ENCODE measurements around the gene EPM2A.
"Not testable (repeated sequence)": the region's sequence is repeated elsewhere in the genome, so short reads cannot be mapped to it uniquely, and the experiment has no call there.

Gene EPM2A

DNA sequence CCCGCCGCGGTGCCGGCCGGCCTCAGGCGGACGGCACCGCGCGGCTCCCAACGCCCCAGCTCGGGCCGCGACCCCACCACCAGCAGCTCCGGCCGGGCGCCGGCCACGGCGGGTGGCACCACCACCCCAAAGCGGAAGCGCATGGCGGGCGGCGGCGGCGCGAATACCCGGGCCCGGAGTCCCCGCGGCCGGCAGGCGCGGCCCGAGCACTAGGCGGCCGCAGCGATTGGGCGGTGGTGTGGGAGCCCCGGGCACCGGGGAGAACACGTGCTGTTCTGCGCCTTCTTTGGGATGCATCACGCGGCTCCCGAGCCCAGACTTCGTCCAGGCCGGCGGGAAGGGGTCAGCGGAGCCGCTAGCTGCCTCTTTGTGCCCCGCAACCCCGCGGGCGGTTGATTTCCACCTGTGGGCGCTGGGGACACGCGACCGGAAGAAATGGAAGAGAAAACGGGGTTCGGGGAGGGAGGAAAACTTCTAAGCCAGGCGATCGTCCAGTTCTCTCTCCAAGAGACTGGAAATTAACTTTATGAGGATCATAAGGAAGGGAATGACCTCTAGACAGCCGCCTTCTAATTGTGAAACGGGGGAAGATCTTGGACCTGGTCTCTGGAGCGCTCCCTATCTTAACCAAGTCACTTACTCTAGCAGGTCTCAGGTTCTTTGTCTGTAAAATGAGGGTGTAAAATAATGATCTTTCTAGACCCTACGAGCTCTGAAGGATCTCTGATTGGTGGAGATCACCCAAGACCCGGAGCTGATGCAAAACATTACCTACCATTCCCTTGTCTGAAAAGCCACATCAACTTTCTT is at the start of gene EPM2A:
Gene EPM2A (minus strand): TSS at position 165 of the 810 bp plus-strand sequence. CDS start 22 bp downstream, at position 143.
- in situ Hi-C loops (cut with MboI; ENCODE audit: low sequenced_read_pairs) = no loop called here

DNA sequence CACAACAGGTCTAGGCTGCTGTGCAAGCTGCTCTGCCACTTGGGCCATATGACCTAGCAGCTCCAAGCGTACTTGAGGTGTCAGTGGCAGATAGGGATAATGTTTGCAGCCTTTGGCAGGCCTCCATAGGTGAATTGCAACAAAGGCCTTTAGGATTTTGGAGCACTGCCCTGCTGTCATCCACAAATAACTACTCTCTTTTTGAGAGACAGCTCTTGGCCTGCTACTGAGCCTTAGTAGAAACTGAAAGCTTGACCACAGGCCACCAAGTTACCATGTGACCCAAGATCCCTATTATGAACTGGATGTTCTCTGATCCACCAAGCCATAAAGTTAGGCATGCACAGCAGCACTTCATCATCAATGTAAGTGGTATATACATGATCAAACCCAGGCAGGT is 49.4 kb upstream of the EPM2A start:
- in situ Hi-C loops (cut with MboI; ENCODE audit: low sequenced_read_pairs) = no loop called here

GRCh38 chr6:145783796-145784195 is 48.5 kb upstream of the EPM2A start:
- in situ Hi-C loops (cut with MboI; ENCODE audit: low sequenced_read_pairs) = no loop called here

- in situ Hi-C loops (cut with MboI; ENCODE audit: low sequenced_read_pairs) = no loop called here
These were observed 37.5 kb upstream of the EPM2A start for GRCh38 chr6:145772846-145773245.

DNA sequence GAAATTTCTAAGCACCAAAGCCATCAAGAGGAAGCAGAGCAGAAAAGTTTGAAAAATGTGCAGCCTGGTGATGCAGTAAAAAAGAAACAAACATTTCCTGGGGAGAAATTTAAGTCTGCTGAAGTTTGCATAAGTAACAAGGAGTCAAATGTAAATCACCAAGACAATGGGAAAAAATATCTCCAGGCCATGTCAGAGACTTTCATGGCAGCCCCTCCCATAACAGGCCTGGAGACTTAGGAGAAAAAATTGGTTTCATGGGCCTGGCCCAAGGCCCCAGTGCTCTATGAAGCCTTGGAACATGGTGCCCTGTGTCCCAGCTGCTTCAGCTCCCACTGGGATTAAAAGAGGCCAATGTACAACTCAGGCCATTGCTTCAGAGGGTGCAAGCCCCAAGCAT is 30.1 kb upstream of the EPM2A start:
- in situ Hi-C loops (cut with MboI; ENCODE audit: low sequenced_read_pairs) = no loop called here

DNA sequence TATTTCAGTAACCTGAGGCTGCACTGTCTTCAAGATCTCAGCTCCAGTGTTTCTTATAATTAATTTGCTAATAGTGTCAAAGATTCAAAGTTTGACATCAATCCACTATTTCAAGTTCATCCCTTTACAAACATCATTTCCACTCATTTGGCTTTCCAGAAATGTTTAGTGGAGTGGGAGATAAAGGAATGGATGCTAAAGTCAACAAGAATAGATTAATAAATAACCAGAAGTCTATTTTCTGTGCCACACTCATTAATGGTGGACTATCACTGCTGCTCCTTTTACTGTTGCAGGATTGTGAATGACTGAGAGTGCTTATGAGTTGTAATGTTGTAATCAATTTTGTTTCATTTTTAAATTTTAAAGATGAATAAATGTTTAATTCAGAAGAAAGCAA is 28.4 kb upstream of the EPM2A start:
- in situ Hi-C loops (cut with MboI; ENCODE audit: low sequenced_read_pairs) = no loop called here

DNA sequence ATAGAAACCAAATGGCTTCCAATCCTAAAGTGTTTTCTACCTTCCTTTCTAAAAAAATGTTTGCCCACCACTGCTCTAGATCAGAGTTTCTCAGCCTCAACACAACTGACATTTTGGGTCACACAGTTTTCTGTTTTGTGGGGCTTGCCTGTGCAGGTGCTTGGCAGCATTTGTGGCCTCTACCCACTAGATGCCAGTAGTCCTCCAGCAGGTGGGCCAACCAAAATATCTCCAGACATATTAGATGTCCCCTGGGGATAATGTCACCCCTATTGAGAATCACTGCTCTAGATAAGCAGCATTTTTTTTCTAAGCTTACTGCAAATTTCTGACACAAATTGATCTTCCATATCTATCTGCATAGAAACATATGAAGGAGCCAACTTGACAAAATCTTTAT is 26.3 kb upstream of the EPM2A start:
- in situ Hi-C loops (cut with MboI; ENCODE audit: low sequenced_read_pairs) = no loop called here

- in situ Hi-C loops (cut with MboI; ENCODE audit: low sequenced_read_pairs) = no loop called here
These were observed 22.8 kb upstream of the EPM2A start for GRCh38 chr6:145758113-145758512.

- in situ Hi-C loops (cut with MboI; ENCODE audit: low sequenced_read_pairs) = no loop called here
These were observed 20.9 kb upstream of the EPM2A start for GRCh38 chr6:145756170-145756662.

- in situ Hi-C loops (cut with MboI; ENCODE audit: low sequenced_read_pairs) = no loop called here
These were observed 20.4 kb upstream of the EPM2A start for GRCh38 chr6:145755682-145756081.

DNA sequence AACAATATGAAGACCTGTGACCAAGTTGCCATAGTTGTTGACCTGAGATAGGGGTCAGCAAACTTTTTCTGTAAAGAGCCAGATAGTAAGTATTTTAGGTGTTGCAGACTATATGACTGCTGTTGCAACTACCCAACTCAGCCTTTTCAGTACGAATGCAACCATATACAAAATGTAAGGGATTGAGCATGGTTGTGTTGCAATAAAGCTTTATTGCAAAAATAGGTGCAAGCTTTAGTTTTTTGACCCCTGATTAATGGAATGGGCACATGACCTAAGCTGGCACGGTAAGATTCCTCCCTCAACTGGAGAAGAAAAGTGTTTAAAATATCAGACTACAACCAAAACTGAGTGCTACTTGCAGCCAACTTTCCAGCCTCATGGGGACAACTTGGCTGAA is 17.3 kb upstream of the EPM2A start:
- in situ Hi-C loops (cut with MboI; ENCODE audit: low sequenced_read_pairs) = no loop called here

DNA sequence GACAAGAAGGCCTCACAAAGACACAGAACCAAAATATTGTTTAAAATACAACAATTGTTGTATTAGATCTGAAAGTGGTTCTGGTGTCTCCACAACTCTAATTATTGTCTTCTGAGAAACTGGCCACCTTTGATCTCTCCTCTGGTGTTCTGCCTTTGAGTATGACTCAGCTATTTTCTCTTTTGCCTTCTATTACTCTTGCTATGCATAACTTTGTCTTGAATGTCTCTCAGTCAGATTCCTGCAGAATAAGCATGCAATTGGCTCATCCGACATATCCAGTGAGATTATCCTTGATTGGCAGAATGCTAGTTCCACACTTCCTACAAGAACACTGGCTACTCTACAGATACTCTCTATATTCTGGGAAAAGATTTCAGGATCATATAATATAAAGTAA is 14.3 kb upstream of the EPM2A start:
- in situ Hi-C loops (cut with MboI; ENCODE audit: low sequenced_read_pairs) = no loop called here

DNA sequence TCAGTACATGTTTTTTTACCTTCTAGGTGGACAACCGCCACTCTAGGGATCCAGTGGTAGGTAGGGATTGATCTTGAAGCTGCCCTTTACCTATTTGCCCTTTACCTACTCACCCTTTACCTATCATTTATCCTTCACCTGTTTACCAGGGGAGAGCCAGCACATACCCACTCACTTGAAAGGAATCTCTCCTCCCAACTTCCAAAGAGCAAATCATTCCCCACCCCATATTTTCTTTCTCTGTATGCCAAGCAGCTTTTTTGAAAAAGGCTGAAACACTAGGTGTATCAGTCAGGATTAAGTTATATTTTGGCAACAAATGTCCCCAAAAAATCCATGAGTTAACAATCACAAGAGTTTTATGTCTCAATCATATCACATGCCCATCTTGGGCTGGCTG is 10.5 kb upstream of the EPM2A start:
- in situ Hi-C loops (cut with MboI; ENCODE audit: low sequenced_read_pairs) = no loop called here

GRCh38 chr6:145744619-145745018 is 9.3 kb upstream of the EPM2A start:
- in situ Hi-C loops (cut with MboI; ENCODE audit: low sequenced_read_pairs) = no loop called here

- in situ Hi-C loops (cut with MboI; ENCODE audit: low sequenced_read_pairs) = no loop called here
These were observed 8.0 kb upstream of the EPM2A start for GRCh38 chr6:145743332-145743731.

DNA sequence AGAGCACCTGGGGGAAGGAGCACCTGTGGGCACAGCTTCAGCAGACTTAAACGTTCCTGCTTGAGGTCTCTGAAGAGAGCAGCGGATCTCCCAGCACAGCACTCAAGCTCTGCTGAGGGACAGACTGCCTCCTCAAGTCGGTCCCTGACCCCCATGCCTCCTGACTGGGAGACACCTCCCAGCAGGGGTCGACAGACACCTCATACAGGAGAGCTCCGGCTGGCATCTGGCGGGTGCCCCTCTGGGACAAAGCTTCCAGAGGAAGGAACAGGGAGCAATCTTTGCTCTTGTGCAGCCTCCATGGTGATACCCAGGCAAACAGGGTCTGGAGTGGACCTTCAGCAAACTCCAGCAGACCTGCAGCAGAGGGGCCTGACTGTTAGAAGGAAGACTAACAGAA is 7.2 kb upstream of the EPM2A start:
- in situ Hi-C loops (cut with MboI; ENCODE audit: low sequenced_read_pairs) = not testable (repeated sequence)

DNA sequence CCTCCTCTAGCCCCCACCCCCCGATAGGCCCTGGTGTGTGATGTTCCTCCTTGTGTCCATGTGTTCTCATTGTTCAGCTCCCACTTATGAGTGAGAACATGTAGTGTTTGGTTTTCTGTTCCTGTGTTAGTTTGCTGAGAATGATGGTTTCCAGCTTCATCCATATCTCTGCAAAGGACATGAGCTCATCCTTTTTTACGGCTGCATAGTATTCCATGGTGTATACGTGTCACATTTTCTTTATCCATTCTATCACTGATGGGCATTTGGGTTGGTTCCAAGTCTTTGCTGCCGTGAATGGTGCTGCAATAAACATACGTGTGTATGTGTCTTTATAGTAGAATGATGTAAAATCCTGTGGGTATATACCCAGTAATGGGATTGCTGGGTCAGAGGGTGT is 4.4 kb upstream of the EPM2A start:
- in situ Hi-C loops (cut with MboI; ENCODE audit: low sequenced_read_pairs) = not testable (repeated sequence)

DNA sequence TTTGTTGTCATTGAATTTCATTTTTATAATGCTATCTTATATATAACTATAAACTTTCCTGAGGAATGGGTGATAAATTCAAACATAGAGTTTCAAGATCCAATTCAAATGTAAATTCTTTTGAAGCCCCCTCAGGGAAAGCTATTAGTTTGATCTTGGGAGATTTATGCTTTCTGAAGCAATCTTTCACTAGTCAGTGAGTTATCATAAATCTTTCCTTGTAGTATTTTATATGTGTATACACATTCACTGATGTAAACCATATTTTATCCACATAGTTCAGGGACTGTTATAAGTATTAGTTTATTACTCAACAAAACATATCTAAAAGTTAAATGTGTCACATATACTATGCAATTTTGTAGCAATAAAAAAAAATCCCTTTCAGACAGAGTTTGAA is 2.9 kb upstream of the EPM2A start:
- in situ Hi-C loops (cut with MboI; ENCODE audit: low sequenced_read_pairs) = no loop called here

DNA sequence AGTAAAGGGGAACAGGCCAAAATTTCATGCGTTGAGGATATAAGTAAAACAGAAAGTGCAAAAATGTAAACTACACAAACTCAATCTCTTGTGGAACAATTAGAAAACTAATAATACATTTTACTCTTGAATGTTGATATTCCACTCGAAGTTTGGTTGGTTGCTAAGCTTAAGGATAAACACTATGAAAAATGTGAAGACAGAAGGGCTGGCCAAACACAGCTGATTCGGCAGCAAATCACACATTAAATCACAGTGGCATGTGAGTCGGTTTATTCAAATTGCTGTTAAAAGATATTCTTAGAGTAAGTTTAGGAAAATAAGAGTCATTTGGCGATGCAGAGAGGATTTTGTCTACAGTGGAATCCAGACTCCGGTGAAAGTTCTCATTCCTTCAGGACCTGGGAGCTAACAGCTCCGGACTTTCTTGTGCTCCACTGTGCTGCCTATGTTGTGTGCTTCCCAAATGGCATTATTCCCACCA is 1.4 kb upstream of the EPM2A start:
- in situ Hi-C loops (cut with MboI; ENCODE audit: low sequenced_read_pairs) = no loop called here

DNA sequence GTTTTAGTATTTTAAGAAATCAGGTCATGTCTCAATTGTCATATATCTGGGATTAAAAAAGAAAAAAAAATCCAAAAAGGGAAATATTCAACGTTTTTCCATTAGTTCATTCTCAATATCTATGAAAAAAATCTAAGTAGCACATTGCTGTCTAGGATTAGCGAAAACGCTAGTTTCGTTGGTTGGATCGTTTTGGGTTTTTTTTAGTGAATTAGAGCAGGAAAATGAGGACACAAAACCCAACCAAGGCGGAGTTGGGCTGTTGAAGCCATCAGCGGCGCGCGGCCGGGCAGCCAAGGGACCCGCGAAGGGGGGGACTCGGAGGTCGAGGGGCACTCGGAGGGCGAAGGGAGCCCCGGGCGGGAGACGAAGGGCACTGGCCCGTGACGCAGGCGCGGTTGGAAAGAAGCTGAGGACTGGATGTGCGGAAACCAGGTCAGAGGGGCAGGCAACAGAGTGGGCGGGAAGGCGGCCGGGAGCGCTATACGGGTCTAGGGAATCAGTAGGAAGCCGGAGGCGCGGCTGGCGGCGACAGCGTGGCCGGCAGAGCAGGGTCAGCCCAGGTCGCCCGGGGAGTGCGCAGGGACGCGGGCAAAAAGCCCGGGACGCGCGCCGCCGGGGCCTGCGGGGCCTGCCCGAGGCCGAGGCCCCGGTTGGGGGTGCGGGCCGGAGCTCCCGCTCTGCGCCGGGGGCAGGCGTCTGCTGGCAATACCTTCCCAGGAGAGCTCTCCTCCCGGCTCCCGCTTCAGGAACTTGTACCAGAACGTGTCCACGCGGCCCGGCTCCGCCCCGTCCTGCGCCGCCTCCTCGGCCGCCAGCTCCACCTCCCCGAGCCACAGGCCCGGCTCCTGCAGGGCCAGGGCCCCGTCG is 599 bp downstream of the EPM2A start:
- in situ Hi-C loops (cut with MboI; ENCODE audit: low sequenced_read_pairs) = no loop called here

DNA sequence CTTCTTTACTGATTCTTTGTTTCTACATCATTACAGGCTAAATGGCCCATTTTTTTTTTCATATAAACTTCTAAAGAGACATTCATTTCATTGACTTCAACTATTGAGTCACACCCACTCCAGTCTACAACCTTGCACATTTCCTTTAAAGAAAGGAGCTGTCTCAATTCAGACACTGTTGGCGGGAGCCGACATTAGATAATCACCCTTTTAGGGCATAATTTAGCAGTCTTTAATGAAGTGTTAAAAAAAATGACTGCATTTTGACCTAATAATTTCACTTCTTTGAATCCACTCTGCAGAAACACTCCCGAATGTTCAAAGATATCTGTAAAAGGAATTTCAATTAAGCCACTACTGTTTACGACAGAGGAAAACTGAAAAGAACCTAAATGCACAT is 1.5 kb downstream of the EPM2A start:
- in situ Hi-C loops (cut with MboI; ENCODE audit: low sequenced_read_pairs) = no loop called here

GRCh38 chr6:145733207-145733606 is 2.1 kb downstream of the EPM2A start:
- in situ Hi-C loops (cut with MboI; ENCODE audit: low sequenced_read_pairs) = no loop called here

All from HL-60/S4 (cell line).